Spleen (tissue), 7 donors: Measurements from ENCODE around the gene PNPLA3.

Source experiments
- POLR2AphosphoS5 ChIP-seq, 3 donors: sonication (generic); formaldehyde crosslinking; IDR thresholded peaks; one replicate each; pipeline ENCODE4 v1.5.1; 2017; ENCODE audit warnings: antibody characterized with exemption in 3 of 3
- TF ChIP-seq, protein P1 (sequence below), 11 experiments: fragments of 200-600 bp in 7 of 11; fragments of 450-650 bp in 4 of 11; sonication (generic) in 4 of 11; IDR thresholded peaks in 8 of 11; conservative IDR thresholded peaks in 3 of 11; 1 replicate in 7 of 11; 2 replicates in 4 of 11; pipeline versions ENCODE4 v1.4.0 to v1.8.0; 2016 to 2021; ENCODE audit warnings: antibody characterized with exemption in 11 of 11, inconsistent platforms in 4 of 11, mild to moderate bottlenecking in 1 of 11
- donor health status: DM: no; HTN: no; CAD: no; lungs with moderate emphysema.
- donor health status: DM: no; HTN: no; CAD: no.
- donor health status: DM: no; HTN: no; CAD: no.

DNA sequence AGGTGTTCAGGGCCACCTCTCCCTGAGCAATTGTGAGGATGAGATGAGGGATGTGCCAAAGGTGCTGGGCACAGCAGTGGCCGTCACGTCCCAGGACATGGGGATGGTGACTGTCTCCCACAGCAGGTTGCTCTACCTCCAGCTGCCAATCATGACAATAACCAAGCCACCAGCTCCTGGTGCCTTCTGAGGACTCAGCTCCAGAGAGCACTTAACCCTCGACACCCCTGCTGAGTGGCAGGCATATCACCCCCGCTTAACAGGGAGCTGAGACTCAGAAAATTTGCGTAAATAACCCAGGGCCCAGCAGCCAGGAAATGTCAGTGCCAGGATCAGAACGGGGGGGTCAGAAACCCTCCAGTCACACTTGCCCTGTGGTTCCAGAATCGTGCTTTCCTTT lies 23.4 kb upstream of the PNPLA3 start:
- TF ChIP-seq POLR2AphosphoS5 (IDR thresholded peaks at IDR 0.05) = no peak
- TF ChIP-seq, protein P1, sequence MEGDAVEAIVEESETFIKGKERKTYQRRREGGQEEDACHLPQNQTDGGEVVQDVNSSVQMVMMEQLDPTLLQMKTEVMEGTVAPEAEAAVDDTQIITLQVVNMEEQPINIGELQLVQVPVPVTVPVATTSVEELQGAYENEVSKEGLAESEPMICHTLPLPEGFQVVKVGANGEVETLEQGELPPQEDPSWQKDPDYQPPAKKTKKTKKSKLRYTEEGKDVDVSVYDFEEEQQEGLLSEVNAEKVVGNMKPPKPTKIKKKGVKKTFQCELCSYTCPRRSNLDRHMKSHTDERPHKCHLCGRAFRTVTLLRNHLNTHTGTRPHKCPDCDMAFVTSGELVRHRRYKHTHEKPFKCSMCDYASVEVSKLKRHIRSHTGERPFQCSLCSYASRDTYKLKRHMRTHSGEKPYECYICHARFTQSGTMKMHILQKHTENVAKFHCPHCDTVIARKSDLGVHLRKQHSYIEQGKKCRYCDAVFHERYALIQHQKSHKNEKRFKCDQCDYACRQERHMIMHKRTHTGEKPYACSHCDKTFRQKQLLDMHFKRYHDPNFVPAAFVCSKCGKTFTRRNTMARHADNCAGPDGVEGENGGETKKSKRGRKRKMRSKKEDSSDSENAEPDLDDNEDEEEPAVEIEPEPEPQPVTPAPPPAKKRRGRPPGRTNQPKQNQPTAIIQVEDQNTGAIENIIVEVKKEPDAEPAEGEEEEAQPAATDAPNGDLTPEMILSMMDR (IDR thresholded peaks at IDR 0.05 in 8 of 11, conservative IDR thresholded peaks at IDR 0.05 in 3 of 11) = no peak
